ENCODE measurements around the gene RND1.
A peak's percentile ranks its signal among the peaks of the same experiment; 100 is the strongest.
"Not testable (repeated sequence)": the region's sequence is repeated elsewhere in the genome, so short reads cannot be mapped to it uniquely, and the experiment has no call there.

RND1 gene

DNA sequence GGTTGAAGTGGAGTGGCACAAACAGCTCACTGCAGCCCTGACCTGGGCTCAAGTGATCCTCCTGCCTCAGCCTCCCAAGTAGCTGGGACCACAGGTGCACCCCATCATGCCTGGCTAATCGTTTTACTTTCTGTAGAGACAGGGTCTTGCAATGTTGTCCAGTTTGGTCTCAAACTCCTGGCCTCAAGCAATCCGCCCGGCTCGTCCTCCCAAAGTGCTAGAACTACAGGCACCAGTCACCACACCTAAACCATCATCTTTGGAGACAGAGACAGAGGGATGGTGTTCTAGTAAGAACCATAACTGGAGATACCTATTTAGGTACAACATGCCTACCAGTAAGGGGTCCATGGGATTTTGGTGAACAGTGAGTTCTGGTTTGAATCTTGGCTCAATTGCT is 11.2 kb downstream of the RND1 start:
- Histone ChIP-seq H3K4me3 (ENCODE audit: low read depth, low read length) (no peak overlapping the region), H3K79me2 (ENCODE audit: control insufficient read depth, insufficient read depth, low read length, unreplicated experiment) (peaks cover 29% of the 10 kb centered on the region), H3K4me1 (ENCODE audit: control insufficient read depth, insufficient read depth, low read length, unreplicated experiment) (peaks cover 17% of the 10 kb centered on the region), H2AFZ (ENCODE audit: low read length, unreplicated experiment) (no peak overlapping the region), H3K36me3 (ENCODE audit: insufficient read depth, low read length) (no peaks in the 10 kb centered on the region), H3K27me3 (ENCODE audit: insufficient read depth, low read length) (no peaks in the 10 kb centered on the region), H3K27ac (ENCODE audit: low read depth, low read length) (no peak overlapping the region)

DNA sequence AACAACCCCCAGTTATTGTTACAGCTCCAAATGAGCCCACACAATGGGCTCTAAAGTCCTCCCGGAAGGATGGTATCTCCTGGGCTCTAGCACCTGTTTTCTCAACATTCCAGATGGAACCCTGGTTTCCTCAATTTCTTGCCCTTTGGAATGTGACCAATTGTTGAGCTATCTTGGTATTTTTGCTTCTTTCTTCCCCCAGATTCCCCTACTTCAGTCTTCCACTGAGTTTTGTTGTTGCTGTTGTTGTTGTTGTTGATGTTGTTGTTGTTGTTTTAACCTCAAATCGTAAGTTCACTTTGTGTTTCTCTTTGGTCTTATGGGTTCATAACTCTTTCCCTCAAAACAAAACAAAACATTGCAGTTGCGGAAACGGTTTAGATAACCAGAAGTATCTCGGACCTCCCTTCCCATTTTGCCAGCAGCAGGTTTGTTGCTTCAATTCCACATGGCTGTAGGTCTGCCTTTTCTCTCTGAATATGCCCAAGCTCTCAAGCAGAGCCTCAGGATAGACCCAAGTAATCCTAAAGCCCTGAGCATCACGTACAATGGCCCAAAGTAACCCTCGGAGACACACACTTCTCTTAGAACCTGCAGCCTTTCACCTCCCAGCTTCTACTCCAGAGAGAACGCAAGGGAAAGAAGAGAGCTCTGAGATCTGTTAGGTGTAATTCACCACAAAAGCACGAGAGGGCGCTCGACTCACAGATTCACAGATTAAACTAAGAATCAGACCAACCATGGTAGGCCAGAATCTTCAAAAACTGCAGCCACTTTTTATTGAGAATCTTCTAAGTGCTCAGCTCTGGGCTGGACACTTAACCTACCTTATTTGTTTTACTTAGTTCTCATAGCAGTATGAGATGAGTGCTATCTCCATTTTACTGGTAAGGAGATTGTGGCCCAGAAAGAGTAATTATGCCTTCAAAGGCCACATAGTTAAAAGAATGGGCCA is 12.7 kb downstream of the RND1 start:
- peak overlapping the region; percentile 99 for H2AFZ ChIP-seq (ENCODE audit: low read length, unreplicated experiment)
- H3K27ac ChIP-seq (ENCODE audit: low read depth, low read length): no peak overlapping the region
- H3K27me3 ChIP-seq (ENCODE audit: insufficient read depth, low read length): no peaks in the 10 kb centered on the region
- no peaks in the 10 kb centered on the region for H3K36me3 ChIP-seq (ENCODE audit: insufficient read depth, low read length)
- peaks cover 17% of the 10 kb centered on the region for H3K4me1 ChIP-seq (ENCODE audit: control insufficient read depth, insufficient read depth, low read length, unreplicated experiment)
- peaks cover 43% of the 10 kb centered on the region for H3K79me2 ChIP-seq (ENCODE audit: control insufficient read depth, insufficient read depth, low read length, unreplicated experiment)
- H3K4me3 ChIP-seq (ENCODE audit: low read depth, low read length): peak overlapping the region; percentile 100

DNA sequence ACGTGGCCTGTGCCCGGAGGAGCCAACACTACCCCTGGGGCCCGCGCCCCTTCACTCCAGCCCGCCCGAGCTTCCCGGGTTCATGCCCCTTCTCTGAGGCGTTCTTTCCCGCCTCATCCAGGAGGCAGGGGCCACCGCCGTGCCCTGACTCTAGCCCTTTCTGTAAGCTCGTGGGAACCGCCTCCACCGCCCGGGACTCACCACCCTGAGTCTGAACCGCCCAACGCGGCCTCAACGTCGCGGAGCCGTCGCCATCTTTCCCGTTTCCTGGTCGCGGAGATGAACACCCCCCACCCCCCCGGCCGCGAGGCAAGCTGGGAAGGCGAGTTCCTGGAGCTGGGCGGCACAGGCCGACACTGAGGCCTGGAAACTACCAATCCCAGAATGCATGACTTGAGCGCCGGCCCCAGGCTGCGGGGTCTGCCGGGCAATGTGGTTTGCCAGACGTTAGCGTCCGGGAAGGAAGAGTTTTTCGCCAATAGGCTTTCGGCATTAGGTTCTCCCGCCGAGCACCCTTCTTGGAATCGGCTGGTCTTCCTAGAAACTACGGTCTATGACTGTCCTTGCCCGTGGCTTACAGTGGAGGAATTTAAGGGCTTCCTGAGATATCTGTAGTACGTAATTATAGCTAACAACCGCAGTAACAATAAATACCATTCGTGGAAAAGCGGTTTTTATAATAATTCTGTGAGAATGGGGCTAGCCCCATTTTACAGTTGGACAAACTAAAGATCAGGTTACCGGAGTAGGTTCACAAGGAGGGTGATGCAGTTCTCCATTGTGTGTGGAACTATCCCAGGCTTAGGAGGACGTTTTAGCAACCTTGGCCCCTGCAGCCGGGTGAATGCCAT is 13.6 kb downstream of the RND1 start, which contains the start of gene DDX23:
TSS of gene DDX23 (minus strand) at position 281 of the 851 bp plus-strand sequence. CDS start 6,381 bp downstream, outside the sequence.
- peak within 1 kb of the TSS; percentile 99 for H2AFZ ChIP-seq (ENCODE audit: low read length, unreplicated experiment)
- H3K79me2 ChIP-seq (ENCODE audit: control insufficient read depth, insufficient read depth, low read length, unreplicated experiment): peaks cover 50% of the 10 kb centered on the region
- no peaks in the 10 kb centered on the region for H3K36me3 ChIP-seq (ENCODE audit: insufficient read depth, low read length)
- H3K27ac ChIP-seq (ENCODE audit: low read depth, low read length): peak within 1 kb of the TSS; percentile 66
- H3K27me3 ChIP-seq (ENCODE audit: insufficient read depth, low read length): no peaks in the 10 kb centered on the region
- peak within 1 kb of the TSS; percentile 100 for H3K4me3 ChIP-seq (ENCODE audit: low read depth, low read length)
- H3K4me1 ChIP-seq (ENCODE audit: control insufficient read depth, insufficient read depth, low read length, unreplicated experiment): peaks cover 17% of the 10 kb centered on the region

DNA sequence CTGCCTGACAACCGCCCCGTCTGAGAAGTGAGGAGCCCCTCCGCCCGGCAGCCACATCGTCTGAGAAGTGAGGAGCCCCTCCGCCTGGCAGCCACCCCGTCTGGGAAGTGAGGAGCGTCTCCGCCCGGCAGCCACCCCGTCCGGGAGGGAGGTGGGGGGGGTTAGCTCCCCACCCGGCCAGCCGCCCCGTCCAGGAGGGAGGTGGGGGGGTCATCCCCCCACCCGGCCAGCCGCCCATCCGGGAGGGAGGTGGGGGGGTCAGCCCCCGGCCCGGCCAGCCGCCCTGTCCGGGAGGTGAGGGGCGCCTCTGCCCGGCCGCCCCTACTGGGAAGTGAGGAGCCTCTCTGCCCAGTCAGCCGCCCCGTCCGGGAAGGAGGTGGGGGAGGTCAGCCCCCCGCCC is 23.6 kb downstream of the RND1 start:
- H3K4me3 ChIP-seq (ENCODE audit: low read depth, low read length); H3K27me3 ChIP-seq (ENCODE audit: insufficient read depth, low read length); H3K4me1 ChIP-seq (ENCODE audit: control insufficient read depth, insufficient read depth, low read length, unreplicated experiment); H2AFZ ChIP-seq (ENCODE audit: low read length, unreplicated experiment); H3K27ac ChIP-seq (ENCODE audit: low read depth, low read length): not testable (repeated sequence)
- Histone ChIP-seq H3K79me2 (ENCODE audit: control insufficient read depth, insufficient read depth, low read length, unreplicated experiment) (peaks cover 13% of the 10 kb centered on the region), H3K36me3 (ENCODE audit: insufficient read depth, low read length) (peaks cover 25% of the 10 kb centered on the region)

DNA sequence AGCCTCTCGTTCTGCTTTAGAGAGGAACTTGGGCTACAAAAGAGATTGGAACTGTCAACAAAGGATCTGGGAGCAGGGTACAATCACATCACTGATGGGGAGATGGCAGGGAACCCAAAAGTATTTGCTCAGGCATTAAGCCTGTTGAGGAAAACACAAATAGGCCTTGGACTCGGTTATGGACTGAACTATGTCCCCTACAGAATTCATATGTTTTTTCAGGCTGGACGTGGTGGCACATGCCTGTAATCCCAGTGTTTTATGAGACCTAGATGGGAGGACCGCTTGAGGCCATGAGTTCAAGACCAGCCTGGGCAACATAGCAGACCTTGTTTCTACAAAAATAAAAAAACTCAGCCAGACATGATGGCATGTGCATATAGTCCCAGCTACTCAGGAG is 27.6 kb downstream of the RND1 start:
- no peak overlapping the region for H2AFZ ChIP-seq (ENCODE audit: low read length, unreplicated experiment)
- peaks cover 16% of the 10 kb centered on the region for H3K36me3 ChIP-seq (ENCODE audit: insufficient read depth, low read length)
- H3K27ac ChIP-seq (ENCODE audit: low read depth, low read length): no peak overlapping the region
- H3K27me3 ChIP-seq (ENCODE audit: insufficient read depth, low read length): no peaks in the 10 kb centered on the region
- H3K4me1 ChIP-seq (ENCODE audit: control insufficient read depth, insufficient read depth, low read length, unreplicated experiment): no peaks in the 10 kb centered on the region
- no peaks in the 10 kb centered on the region for H3K79me2 ChIP-seq (ENCODE audit: control insufficient read depth, insufficient read depth, low read length, unreplicated experiment)
- H3K4me3 ChIP-seq (ENCODE audit: low read depth, low read length): no peak overlapping the region

DNA sequence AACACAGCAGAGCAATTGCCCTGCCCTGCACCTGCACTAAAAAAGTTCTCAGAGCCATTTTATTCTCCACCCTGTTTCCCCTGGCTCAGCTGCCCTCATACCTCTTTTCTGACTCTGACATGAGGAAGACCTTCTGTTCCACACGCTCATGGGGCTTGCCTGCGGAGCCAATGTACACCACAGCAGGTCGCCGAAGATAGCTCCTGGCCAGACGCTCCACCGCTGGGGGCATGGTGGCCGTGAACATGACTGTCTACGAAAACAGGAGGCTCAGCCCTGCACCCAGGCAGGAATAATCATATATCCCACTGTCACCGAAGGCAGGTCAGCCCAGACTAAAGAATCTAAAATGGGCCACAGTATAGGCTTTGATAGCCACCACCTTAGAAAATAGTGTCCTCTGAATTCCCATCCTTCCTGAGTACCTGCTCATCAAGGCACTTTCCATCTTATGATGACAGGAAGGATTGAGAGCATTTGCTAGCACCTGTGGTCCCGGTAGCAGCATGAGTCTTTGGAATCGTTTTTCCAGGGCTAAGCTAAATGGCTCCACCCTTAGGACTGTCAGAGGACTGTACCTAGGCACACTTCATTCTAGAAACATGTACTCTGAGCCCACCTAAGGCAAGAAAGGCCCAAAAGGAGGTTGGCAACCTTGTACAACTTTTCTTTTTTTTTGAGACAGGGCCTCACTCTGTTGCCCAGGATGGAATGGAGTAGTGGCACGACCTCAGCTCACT is 33.2 kb downstream of the RND1 start:
- H3K36me3 ChIP-seq (ENCODE audit: insufficient read depth, low read length): peaks cover 16% of the 10 kb centered on the region; the same call in 1 of the 2 replicates

DNA sequence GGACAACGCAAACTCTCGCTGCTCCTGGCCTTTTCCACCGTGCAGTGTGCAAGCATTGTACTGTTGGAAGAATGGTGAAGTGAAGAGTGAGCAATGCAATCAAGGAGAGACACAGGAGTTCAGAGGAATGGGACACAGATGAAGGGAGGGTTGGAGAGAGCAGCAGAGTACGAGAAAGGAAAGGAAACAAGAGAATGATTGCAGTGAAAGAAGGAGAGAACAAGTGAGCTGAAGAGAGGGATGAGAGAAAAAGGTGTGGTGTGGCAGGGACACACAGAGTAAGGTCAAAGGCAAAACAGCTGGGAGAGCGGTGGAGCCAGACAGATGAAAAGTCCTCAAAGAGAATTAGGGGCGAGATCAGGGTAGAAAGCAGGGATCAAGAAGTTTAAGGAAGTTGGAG is 34.4 kb downstream of the RND1 start:
- H3K4me3 ChIP-seq (ENCODE audit: low read depth, low read length): no peak overlapping the region
- peaks cover 16% of the 10 kb centered on the region; the same call in 1 of the 2 replicates for H3K36me3 ChIP-seq (ENCODE audit: insufficient read depth, low read length)

More for the DNA sequence above, 33.2 kb downstream of the RND1 start:
- Histone ChIP-seq H3K4me1 (ENCODE audit: control insufficient read depth, insufficient read depth, low read length, unreplicated experiment) (no peaks in the 10 kb centered on the region), H3K79me2 (ENCODE audit: control insufficient read depth, insufficient read depth, low read length, unreplicated experiment) (no peaks in the 10 kb centered on the region), H3K27ac (ENCODE audit: low read depth, low read length) (no peak overlapping the region), H3K27me3 (ENCODE audit: insufficient read depth, low read length) (no peaks in the 10 kb centered on the region), H2AFZ (ENCODE audit: low read length, unreplicated experiment) (no peak overlapping the region), H3K4me3 (ENCODE audit: low read depth, low read length) (no peak overlapping the region)

DNA sequence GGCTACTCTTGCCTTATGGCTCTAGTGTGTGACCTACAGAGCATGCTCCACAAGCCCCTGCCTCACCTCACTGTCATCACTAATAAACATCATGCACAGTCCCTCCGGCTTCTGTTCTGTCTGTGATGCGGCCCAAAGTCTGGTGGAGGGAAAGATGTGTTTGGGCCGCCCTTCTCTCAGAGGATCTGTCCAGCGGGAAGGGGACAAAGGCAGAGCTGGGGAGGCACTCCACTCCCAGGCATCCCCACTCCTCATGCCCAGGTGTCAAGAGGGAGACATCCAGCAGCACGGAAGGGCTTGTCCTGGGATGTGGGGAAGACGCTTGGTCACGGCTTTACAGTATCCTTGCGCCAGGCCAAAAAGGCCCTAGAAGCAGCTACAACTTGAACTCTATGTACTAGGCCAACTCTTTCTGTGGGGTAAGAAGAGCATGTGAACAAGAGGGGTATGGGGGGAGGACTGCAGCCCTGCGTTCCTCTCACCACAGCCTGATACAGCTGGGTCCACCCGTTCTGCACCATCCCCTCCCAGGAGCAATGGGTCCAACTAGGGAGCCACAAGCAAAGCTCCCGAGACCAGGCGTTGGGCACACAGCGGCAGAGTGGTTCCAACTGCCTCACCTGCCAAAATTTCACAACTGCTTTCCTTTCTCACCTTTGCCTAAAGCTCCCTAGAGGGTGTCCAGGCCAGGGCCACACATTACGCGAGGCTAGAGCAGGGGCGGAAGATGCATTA is 36.7 kb downstream of the RND1 start:
- Histone ChIP-seq H3K27ac (ENCODE audit: low read depth, low read length) (no peak overlapping the region), H2AFZ (ENCODE audit: low read length, unreplicated experiment) (no peak overlapping the region), H3K36me3 (ENCODE audit: insufficient read depth, low read length) (peaks cover 13% of the 10 kb centered on the region; the same call in 1 of the 2 replicates), H3K4me3 (ENCODE audit: low read depth, low read length) (no peak overlapping the region), H3K79me2 (ENCODE audit: control insufficient read depth, insufficient read depth, low read length, unreplicated experiment) (no peaks in the 10 kb centered on the region), H3K4me1 (ENCODE audit: control insufficient read depth, insufficient read depth, low read length, unreplicated experiment) (no peaks in the 10 kb centered on the region), H3K27me3 (ENCODE audit: insufficient read depth, low read length) (no peaks in the 10 kb centered on the region)

More for the DNA sequence above, 34.4 kb downstream of the RND1 start:
- Histone ChIP-seq H2AFZ (ENCODE audit: low read length, unreplicated experiment) (no peak overlapping the region), H3K27me3 (ENCODE audit: insufficient read depth, low read length) (no peaks in the 10 kb centered on the region), H3K4me1 (ENCODE audit: control insufficient read depth, insufficient read depth, low read length, unreplicated experiment) (no peaks in the 10 kb centered on the region), H3K27ac (ENCODE audit: low read depth, low read length) (no peak overlapping the region), H3K79me2 (ENCODE audit: control insufficient read depth, insufficient read depth, low read length, unreplicated experiment) (no peaks in the 10 kb centered on the region)

DNA sequence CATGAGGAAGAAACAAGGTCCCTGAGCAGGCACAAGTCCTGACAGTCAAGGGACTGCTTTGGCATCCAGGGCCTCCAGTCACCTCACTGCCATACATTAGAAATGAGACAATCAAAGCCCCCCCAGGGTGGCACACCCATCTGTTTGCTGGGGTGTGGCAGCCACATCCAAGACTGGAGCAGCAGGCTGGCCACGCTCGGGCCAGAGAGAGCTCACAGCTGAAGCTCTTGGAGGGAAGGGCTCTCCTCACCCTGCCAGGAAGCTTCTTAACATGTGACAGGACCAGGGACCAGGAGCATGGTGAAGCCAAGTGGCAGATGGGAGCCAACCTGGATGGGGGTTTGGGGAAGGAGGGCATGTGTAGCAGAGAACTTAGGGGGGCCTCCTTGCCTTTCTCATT is 37.4 kb downstream of the RND1 start:
- Histone ChIP-seq H3K4me1 (ENCODE audit: control insufficient read depth, insufficient read depth, low read length, unreplicated experiment) (no peaks in the 10 kb centered on the region), H3K27ac (ENCODE audit: low read depth, low read length) (no peak overlapping the region), H3K79me2 (ENCODE audit: control insufficient read depth, insufficient read depth, low read length, unreplicated experiment) (no peaks in the 10 kb centered on the region), H2AFZ (ENCODE audit: low read length, unreplicated experiment) (no peak overlapping the region), H3K36me3 (ENCODE audit: insufficient read depth, low read length) (peaks cover 10% of the 10 kb centered on the region; the same call in 1 of the 2 replicates), H3K4me3 (ENCODE audit: low read depth, low read length) (no peak overlapping the region), H3K27me3 (ENCODE audit: insufficient read depth, low read length) (no peaks in the 10 kb centered on the region)
